HepG2 (cell line): ENCODE data around the gene DAPK1.

ENCODE experiments used
- CC2D1A ChIP-seq: sonication (generic); formaldehyde crosslinking; IDR thresholded peaks from 2 replicates; pipeline ENCODE4 v1.8.1; 2023; ENCODE audit warnings: mild to moderate bottlenecking, missing genetic modification reagents
- EP300 ChIP-seq, 3 experiments: sonication (generic) in 1 of 3; formaldehyde crosslinking in 1 of 3; IDR thresholded peaks; 2 replicates each; pipeline versions ENCODE4 v1.5.1 to v1.6.1; 2011 to 2020; ENCODE audit warnings: low read depth in 2 of 3, low read length in 2 of 3, borderline replicate concordance in 1 of 3, improper control_type of control experiment in 1 of 3, mild to moderate bottlenecking in 1 of 3, missing genetic modification reagents in 1 of 3, moderate library complexity in 1 of 3
- FOXM1 ChIP-seq: sonication (generic); formaldehyde crosslinking; IDR thresholded peaks from 2 replicates; pipeline ENCODE4 v1.5.0; 2020; ENCODE audit warnings: missing genetic modification reagents
- HNRNPH1 ChIP-seq: fragments of 200-400 bp; formaldehyde crosslinking; optimal IDR thresholded peaks from 2 replicates; pipeline ENCODE3; 2017; ENCODE audit warnings: mild to moderate bottlenecking, low read depth, low read length
- HNRNPK ChIP-seq: fragments of 200-400 bp; formaldehyde crosslinking; IDR thresholded peaks from 2 replicates; pipeline ENCODE4 v1.6.1; 2018; ENCODE audit warnings: low read length, low read depth, moderate library complexity, mild to moderate bottlenecking; ENCODE audit not compliant: poor library complexity, severe bottlenecking
- POLR2AphosphoS5 ChIP-seq: IDR thresholded peaks from 2 replicates; pipeline ENCODE4 v1.6.1; 2012; ENCODE audit warnings: low read depth, low read length
- ZFP36 ChIP-seq: fragments of 150-350 bp; IDR thresholded peaks from 2 replicates; pipeline ENCODE4 v1.6.1; 2018; ENCODE audit warnings: borderline replicate concordance, low read length, low read depth; ENCODE audit not compliant: partially characterized antibody
- TF ChIP-seq, protein P1 (sequence below): sonication (generic); formaldehyde crosslinking; conservative IDR thresholded peaks from 2 replicates; pipeline ENCODE4 v1.5.0; 2020; ENCODE audit warnings: missing genetic modification reagents
- TF ChIP-seq, protein P2 (sequence below): sonication (generic); formaldehyde crosslinking; IDR thresholded peaks from 2 replicates; pipeline ENCODE4 v1.5.0; 2020; ENCODE audit warnings: mild to moderate bottlenecking, missing genetic modification reagents, moderate library complexity
- TF ChIP-seq, protein P3 (sequence below): sonication (generic); formaldehyde crosslinking; IDR thresholded peaks from 2 replicates; pipeline ENCODE4 v1.8.0; 2022; ENCODE audit warnings: mild to moderate bottlenecking, missing genetic modification reagents, borderline replicate concordance

DNA sequence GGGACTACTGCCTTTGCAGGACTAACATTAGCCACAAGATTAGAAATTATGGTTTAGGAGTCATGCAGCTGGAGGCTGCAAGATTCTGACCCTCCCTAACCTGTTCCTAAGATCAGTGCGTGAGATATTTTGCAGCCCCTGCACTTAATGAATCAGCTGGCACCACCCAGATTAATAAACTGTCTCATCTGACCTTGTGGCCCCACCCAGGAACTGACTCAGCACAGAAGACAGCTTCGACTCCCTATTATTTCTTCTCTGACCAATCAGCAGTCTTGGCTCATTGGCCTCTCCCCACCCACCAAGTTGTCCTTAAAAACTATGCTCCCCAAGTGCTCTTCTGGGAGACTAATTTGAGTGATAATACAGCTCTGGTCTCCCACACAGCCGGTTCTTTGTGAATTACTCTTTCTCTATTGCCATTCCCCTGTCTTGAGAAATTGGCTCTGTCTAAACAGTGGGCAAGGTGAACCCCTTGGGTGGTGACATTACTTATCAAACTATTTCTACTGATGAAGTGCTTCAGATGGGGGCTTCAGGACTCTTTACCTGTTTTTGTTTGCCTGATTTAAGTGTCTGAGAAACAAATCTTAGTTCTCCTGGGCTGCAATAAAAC is 245.3 kb downstream of the DAPK1 start:
- TF ChIP-seq, protein P1, sequence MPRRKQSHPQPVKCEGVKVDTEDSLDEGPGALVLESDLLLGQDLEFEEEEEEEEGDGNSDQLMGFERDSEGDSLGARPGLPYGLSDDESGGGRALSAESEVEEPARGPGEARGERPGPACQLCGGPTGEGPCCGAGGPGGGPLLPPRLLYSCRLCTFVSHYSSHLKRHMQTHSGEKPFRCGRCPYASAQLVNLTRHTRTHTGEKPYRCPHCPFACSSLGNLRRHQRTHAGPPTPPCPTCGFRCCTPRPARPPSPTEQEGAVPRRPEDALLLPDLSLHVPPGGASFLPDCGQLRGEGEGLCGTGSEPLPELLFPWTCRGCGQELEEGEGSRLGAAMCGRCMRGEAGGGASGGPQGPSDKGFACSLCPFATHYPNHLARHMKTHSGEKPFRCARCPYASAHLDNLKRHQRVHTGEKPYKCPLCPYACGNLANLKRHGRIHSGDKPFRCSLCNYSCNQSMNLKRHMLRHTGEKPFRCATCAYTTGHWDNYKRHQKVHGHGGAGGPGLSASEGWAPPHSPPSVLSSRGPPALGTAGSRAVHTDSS (CRISPR knock-in tag): no peak
- TF ChIP-seq HNRNPH1 (no peak), CC2D1A (no peak), EP300 (IDR thresholded peaks at IDR 0.05; ENCODE audit: low read depth in 2 of 2, low read length in 2 of 2) (no peak), EP300 (CRISPR knock-in tag; IDR thresholded peaks at IDR 0.05; ENCODE audit: borderline replicate concordance) (no peak), FOXM1 (CRISPR knock-in tag) (no peak), HNRNPK (no peak), ZFP36 (no peak), POLR2AphosphoS5 (no peak)
- TF ChIP-seq, protein P2, sequence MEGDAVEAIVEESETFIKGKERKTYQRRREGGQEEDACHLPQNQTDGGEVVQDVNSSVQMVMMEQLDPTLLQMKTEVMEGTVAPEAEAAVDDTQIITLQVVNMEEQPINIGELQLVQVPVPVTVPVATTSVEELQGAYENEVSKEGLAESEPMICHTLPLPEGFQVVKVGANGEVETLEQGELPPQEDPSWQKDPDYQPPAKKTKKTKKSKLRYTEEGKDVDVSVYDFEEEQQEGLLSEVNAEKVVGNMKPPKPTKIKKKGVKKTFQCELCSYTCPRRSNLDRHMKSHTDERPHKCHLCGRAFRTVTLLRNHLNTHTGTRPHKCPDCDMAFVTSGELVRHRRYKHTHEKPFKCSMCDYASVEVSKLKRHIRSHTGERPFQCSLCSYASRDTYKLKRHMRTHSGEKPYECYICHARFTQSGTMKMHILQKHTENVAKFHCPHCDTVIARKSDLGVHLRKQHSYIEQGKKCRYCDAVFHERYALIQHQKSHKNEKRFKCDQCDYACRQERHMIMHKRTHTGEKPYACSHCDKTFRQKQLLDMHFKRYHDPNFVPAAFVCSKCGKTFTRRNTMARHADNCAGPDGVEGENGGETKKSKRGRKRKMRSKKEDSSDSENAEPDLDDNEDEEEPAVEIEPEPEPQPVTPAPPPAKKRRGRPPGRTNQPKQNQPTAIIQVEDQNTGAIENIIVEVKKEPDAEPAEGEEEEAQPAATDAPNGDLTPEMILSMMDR (CRISPR knock-in tag): no peak
- TF ChIP-seq, protein P3, sequence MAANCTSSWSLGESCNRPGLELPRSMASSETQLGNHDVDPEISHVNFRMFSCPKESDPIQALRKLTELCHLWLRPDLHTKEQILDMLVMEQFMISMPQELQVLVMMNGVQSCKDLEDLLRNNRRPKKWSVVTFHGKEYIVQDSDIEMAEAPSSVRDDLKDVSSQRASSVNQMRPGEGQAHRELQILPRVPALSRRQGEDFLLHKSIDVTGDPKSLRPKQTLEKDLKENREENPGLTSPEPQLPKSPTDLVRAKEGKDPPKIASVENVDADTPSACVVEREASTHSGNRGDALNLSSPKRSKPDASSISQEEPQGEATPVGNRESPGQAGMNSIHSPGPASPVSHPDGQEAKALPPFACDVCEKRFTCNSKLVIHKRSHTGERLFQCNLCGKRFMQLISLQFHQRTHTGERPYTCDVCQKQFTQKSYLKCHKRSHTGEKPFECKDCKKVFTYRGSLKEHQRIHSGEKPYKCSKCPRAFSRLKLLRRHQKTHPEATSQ (CRISPR knock-in tag): no peak
